H1 (cell line): ENCODE measurements around the gene INTS2.

Experiments used
- EP300 ChIP-seq, 2 experiments: IDR thresholded peaks; 1 replicate in 1 of 2; 2 replicates in 1 of 2; pipeline ENCODE4 v1.6.1; 2011 to 2012; ENCODE audit warnings: low read depth in 2 of 2, low read length in 2 of 2, mild to moderate bottlenecking in 2 of 2, borderline replicate concordance in 1 of 2, inconsistent platforms in 1 of 2, moderate library complexity in 1 of 2
- EZH2 ChIP-seq: fragments of 200-600 bp; sonication (generic); IDR thresholded peaks from 2 replicates; pipeline ENCODE4 v1.7.1; 2012; ENCODE audit warnings: low read depth, mild to moderate bottlenecking, moderate library complexity, low read length, inconsistent platforms; ENCODE audit not compliant: severe bottlenecking
- FOSL1 ChIP-seq: IDR thresholded peaks from 2 replicates; pipeline ENCODE4 v1.6.1; 2011; ENCODE audit warnings: mild to moderate bottlenecking, low read depth, low read length, moderate library complexity; ENCODE audit not compliant: insufficient read depth
- GABPA ChIP-seq: IDR thresholded peaks from 2 replicates; pipeline ENCODE4 v1.6.1; 2011; ENCODE audit warnings: mild to moderate bottlenecking, low read length, moderate library complexity, borderline replicate concordance; ENCODE audit not compliant: insufficient read depth
- HDAC2 ChIP-seq, 2 experiments: fragments of 300-600 bp in 1 of 2; sonication (generic) in 1 of 2; IDR thresholded peaks; 2 replicates each; pipeline ENCODE4 v1.6.1; 2011 to 2012; ENCODE audit warnings: low read depth in 2 of 2, low read length in 2 of 2, mild to moderate bottlenecking in 2 of 2, moderate library complexity in 2 of 2, borderline replicate concordance in 1 of 2, inconsistent platforms in 1 of 2
- POLR2A ChIP-seq, 2 experiments: IDR thresholded peaks; 1 replicate in 1 of 2; 2 replicates in 1 of 2; pipeline ENCODE4 v1.6.1; 2011; ENCODE audit warnings: low read depth in 2 of 2, low read length in 2 of 2, mild to moderate bottlenecking in 2 of 2; ENCODE audit errors: control extremely low read depth in 1 of 2
- POLR2AphosphoS5 ChIP-seq: IDR thresholded peaks from 2 replicates; pipeline ENCODE4 v1.6.1; 2011; ENCODE audit warnings: low read depth, low read length
- RAD21 ChIP-seq, 2 experiments: IDR thresholded peaks in 1 of 2; conservative IDR thresholded peaks in 1 of 2; 2 replicates each; pipeline ENCODE4 v1.6.1; 2011; ENCODE audit warnings: low read depth in 2 of 2, low read length in 2 of 2, improper control_type of control experiment in 1 of 2, inconsistent platforms in 1 of 2, mild to moderate bottlenecking in 1 of 2, moderate library complexity in 1 of 2
- TAF1 ChIP-seq: IDR thresholded peaks from 2 replicates; pipeline ENCODE4 v1.6.1; 2011; ENCODE audit warnings: mild to moderate bottlenecking, low read depth, low read length
- TF ChIP-seq, protein P1 (sequence below), 3 experiments: IDR thresholded peaks; 1 replicate in 2 of 3; 2 replicates in 1 of 3; pipeline versions ENCODE4 v1.5.1 to v1.6.1; 2011; ENCODE audit warnings: low read length in 3 of 3, mild to moderate bottlenecking in 3 of 3, inconsistent platforms in 2 of 3, low read depth in 1 of 3, moderate library complexity in 1 of 3; ENCODE audit not compliant: insufficient read depth in 1 of 3; ENCODE audit errors: control extremely low read depth in 1 of 3
- TF ChIP-seq, protein P2 (sequence below): IDR thresholded peaks from 2 replicates; pipeline ENCODE4 v1.6.1; 2011; ENCODE audit warnings: low read depth, mild to moderate bottlenecking, low read length; ENCODE audit not compliant: insufficient read depth
- TF ChIP-seq, protein P3 (sequence below): IDR thresholded peaks from 2 replicates; pipeline ENCODE4 v1.6.1; 2012; ENCODE audit warnings: inconsistent platforms

DNA sequence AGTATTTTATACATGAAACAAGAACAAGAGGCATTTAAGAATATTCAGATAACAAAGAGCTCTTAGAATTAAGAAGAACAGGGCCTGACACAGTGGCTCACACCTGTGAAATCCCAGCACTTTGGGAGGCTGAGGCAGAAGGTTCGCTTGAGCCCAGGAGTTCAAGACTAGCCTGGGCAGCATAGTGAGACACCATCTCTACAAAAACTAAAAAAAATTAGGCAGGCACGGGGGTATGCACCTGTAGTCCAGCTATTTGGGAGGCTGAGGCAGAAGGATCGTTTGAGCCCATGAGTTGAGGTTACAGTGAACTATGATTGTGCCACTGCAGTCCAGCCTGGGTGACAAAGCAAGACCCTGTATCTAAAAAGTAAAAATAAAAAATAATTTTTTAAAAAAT is 52.0 kb downstream of the INTS2 start:
- TF ChIP-seq POLR2A (IDR thresholded peaks at IDR 0.05; ENCODE audit: control extremely low read depth in 1 of 2, low read depth in 2 of 2, low read length in 2 of 2) = no peak
- TF ChIP-seq, protein P1, sequence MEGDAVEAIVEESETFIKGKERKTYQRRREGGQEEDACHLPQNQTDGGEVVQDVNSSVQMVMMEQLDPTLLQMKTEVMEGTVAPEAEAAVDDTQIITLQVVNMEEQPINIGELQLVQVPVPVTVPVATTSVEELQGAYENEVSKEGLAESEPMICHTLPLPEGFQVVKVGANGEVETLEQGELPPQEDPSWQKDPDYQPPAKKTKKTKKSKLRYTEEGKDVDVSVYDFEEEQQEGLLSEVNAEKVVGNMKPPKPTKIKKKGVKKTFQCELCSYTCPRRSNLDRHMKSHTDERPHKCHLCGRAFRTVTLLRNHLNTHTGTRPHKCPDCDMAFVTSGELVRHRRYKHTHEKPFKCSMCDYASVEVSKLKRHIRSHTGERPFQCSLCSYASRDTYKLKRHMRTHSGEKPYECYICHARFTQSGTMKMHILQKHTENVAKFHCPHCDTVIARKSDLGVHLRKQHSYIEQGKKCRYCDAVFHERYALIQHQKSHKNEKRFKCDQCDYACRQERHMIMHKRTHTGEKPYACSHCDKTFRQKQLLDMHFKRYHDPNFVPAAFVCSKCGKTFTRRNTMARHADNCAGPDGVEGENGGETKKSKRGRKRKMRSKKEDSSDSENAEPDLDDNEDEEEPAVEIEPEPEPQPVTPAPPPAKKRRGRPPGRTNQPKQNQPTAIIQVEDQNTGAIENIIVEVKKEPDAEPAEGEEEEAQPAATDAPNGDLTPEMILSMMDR (IDR thresholded peaks at IDR 0.05; ENCODE audit: control extremely low read depth in 1 of 3, insufficient read depth in 1 of 3, low read depth in 1 of 3, low read length in 3 of 3) = no peak
- no peak for TF ChIP-seq HDAC2 (IDR thresholded peaks at IDR 0.05; ENCODE audit: borderline replicate concordance in 1 of 2, low read depth in 2 of 2, low read length in 2 of 2)
- no peak for TF ChIP-seq EZH2
- no peak for TF ChIP-seq POLR2AphosphoS5
- no peak for TF ChIP-seq GABPA
- no peak for TF ChIP-seq FOSL1
- TF ChIP-seq, protein P2, sequence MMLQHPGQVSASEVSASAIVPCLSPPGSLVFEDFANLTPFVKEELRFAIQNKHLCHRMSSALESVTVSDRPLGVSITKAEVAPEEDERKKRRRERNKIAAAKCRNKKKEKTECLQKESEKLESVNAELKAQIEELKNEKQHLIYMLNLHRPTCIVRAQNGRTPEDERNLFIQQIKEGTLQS = no peak
- TF ChIP-seq RAD21 (IDR thresholded peaks at IDR 0.05 in 1 of 2, conservative IDR thresholded peaks at IDR 0.05 in 1 of 2; ENCODE audit: low read depth in 2 of 2, low read length in 2 of 2) = no peak
- TF ChIP-seq EP300 (IDR thresholded peaks at IDR 0.05; ENCODE audit: borderline replicate concordance in 1 of 2, low read depth in 2 of 2, low read length in 2 of 2) = no peak
- TF ChIP-seq TAF1 = no peak
- TF ChIP-seq, protein P3, sequence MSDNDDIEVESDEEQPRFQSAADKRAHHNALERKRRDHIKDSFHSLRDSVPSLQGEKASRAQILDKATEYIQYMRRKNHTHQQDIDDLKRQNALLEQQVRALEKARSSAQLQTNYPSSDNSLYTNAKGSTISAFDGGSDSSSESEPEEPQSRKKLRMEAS = no peak
